ENCODE data around the gene LNPEP. TPM values are rescaled to one million over a fixed set of nuclear protein-coding genes. Genes with fewer than 3 reads are reported as not detected.

Gene LNPEP
- total and polyA plus RNA-seq, 10 of the 15 experiments (the other 5 are each of a cell fraction or from before 2014, with no cell fraction given): 5.6 to 54.9 (median 25.0) TPM

GRCh38 chr5:96993760-96994159, 57.9 kb downstream of the LNPEP start:
- Histone ChIP-seq H3K4me3 (no peak overlapping the region), H3K27ac (ENCODE audit: control insufficient read depth, insufficient read depth) (no peak overlapping the region), H2AFZ (ENCODE audit: control insufficient read depth, low read depth, low read length) (no peak overlapping the region), H3K4me2 (ENCODE audit: control insufficient read depth, insufficient read depth) (no peak overlapping the region), H3K36me3 (ENCODE audit: control insufficient read depth in 2 of 2, insufficient read depth in 2 of 2, low read length in 1 of 2) (peaks cover under 1 to 36% of the 10 kb centered on the region in 2 experiments; a peak in 3 of 4 replicates), H4K20me1 (ENCODE audit: control insufficient read depth, insufficient read depth) (no peaks in the 10 kb centered on the region), H3K79me2 (ENCODE audit: control insufficient read depth, insufficient read depth, low read length) (peaks cover 2% of the 10 kb centered on the region), H3K27me3 (replicated peaks in 1 of 2; ENCODE audit: control insufficient read depth in 2 of 2, insufficient read depth in 2 of 2, low read length in 1 of 2) (no peaks in the 10 kb centered on the region), H3K9me3 (replicated peaks; ENCODE audit: control insufficient read depth, insufficient read depth, low read length) (no peaks in the 10 kb centered on the region), H3K9ac (ENCODE audit: control insufficient read depth, insufficient read depth, low read length) (no peak overlapping the region), H3K4me1 (ENCODE audit: control insufficient read depth, insufficient read depth, low read length) (no peaks in the 10 kb centered on the region)
- ChIA-PET SMC1A (ENCODE audit: uncharacterized antibody, unreplicated experiment) (interaction anchor here (0.7 to 7.8 kb wide), 7 partner anchors 48 to 149 kb away, joined by 3 to 104 read pairs (median 3); partner anchors contain the start of gene LIX1), RAD21 (ENCODE audit: unreplicated experiment) (interaction anchor here (0.6 to 1.9 kb wide), 5 partner anchors 19 to 167 kb away, joined by 3 to 10 read pairs (median 4); partner anchors contain the start of gene LIX1), CTCF (interaction anchor here (0.8 to 7.6 kb wide), 7 partner anchors 17 to 168 kb away, joined by 3 to 109 read pairs (median 4); partner anchors contain the start of gene LIX1), POLR2A (interaction anchor here (0.7 kb wide), 2 partner anchors 53 to 155 kb away, joined by 3 to 4 read pairs; no protein-coding TSS in a partner anchor)
- TF ChIP-seq ZNF687 (IDR thresholded peaks at IDR 0.05): no peak
- no TSS peak for BruUV-seq (replicated peaks)
- DNase-seq (ENCODE audit: low read depth, low spot score): no peak
- intact Hi-C loops (cut with micrococcal nuclease; ENCODE audit: unreplicated experiment) (no loop called here), in situ Hi-C loops (cut with MboI) (no loop called here)
- 100% methylated on average over 2 of the region's 2 CpGs for WGBS (ENCODE audit: insufficient coverage, insufficient replicate concordance, low lambda C conversion rate, missing lambda C conversion rate)
- FAIRE-seq: no peak
- no peak for ATAC-seq

Data from GM12878 (cell line).